ENCODE data around the gene PPP1R14D.

Gene PPP1R14D

DNA sequence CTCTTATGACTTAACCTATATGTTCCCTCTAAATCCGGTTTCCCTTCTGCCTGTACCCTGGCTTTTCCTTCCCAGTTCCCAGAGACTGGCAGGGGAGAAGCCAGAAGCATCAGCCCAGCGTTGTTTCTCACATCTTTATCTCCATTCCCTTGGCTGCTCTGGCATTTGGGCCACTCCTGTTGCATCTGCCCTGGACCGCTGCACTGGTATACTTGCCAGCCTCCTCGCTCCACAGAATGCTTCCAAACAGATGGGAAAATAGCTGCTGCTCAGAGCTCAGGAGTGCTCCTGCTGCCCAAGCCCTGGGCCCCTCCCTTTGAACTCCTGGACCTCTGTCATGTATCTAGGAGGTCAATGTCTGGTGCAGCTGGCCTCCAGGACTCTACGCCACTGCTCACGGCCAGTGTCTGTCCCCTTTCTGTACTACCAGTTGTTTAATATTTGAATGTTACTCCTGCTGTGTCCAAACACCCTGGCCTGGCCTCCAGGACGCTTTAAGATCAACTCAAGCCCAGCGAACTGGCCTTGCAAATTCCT is 22.1 kb upstream of the PPP1R14D start:
- DNase-seq = no peak

DNA sequence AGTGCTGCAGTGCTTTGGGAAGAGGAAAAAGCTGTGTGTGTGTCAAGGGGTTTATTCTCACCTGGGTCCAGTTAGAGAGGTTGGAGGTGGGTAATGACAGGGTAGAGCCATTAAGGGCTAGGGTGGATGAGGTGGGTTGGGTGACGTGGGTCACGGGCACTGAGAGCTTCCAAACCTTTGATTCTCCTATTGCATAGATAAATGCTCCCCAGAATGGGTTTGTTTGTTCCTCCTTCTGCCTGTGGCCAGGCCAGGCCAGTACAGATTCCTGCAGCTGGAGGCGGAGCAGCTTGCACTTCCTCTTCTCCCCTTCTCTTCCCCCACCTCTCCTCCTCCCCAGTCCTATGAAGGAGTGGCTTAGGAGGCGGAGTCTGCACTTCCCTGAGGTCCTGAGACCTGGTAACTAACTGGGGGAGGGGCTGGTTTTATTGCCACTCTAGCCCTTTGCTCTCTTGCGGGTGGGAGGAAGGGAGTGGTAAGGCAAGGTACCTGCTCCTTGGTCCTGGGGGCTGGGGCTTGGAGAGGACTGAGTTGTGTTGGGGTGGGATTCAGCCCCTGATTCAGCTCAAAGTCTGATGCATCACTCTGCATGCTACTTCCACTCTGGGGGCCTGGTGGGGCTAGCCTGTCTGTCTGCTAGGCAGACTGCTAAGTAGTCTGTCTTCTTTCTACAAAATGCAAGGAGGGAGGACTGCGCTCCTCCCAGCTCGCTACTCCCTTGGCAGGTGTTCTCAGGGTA is 18.9 kb upstream of the PPP1R14D start:
- DNase-seq = peak; percentile 19

DNA sequence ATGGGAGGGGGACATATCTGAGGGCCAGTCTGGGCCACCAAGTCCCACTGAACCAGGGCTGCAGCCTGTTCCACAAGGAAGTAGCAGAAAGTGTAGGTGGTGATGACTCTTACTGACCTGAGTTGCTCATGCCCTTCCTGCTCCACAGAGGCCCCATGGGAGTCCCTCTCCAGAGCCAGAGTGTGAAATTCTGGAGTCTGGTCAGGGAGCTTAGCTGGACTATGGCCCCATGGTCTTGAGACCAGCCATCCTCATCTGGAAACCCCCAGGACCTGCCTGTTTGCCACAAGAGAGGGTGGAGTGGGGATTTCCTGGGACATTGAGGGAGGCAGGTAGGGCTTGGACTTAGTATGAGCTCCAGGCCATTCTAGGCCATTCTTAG is 18.3 kb upstream of the PPP1R14D start:
- DNase-seq = no peak

DNA sequence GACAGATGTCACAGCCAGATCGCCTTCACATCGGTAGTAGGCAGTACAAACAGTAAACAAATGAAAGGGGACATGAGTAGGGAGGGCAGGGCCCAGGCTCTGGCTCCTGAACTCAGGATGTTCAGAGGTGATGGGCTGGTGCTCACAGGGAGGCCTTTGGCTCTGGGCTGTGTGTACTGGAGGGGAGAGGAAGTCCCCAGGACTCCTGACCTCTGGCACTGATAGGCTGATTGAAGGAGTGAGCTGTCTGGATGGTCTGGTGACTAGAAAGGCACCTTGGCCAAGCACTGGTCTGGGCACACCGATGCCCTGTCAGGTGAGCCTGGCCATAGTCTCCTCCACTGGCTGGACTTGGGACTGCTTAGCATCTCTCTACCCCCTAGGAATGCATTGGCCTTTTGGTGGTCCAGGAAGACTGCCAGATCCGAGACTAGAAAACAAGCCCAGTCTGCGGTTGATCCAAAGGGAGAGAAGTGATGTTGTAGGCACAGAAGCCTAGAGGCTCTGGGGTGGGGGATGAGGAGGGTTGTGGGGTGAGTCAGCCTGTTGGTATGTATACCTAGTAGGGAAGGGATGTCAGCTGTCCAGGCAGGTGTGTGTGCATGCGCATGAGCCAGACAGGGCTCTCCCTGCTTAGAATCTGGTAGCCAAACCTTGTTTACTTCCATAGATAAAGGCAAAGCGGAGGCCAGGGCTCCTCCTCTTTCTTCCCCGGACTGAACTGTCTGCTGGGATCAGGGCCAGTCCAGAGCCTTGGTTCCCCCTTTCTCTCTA is 17.2 kb upstream of the PPP1R14D start:
- DNase-seq = no peak

GRCh38 chr15:40845036-40845435 is 16.5 kb upstream of the PPP1R14D start:
- no peak for DNase-seq

- no peak for DNase-seq
These were observed 16.2 kb upstream of the PPP1R14D start for GRCh38 chr15:40844696-40845030.

- peak; percentile 68 for DNase-seq
These were observed 15.6 kb upstream of the PPP1R14D start, which contains the start of gene SPINT1 for GRCh38 chr15:40843885-40844695. Gene SPINT1, plus strand, starts transcription at chr15:40844048. Its CDS starts 507 bp downstream, at chr15:40844555.

GRCh38 chr15:40843261-40843884 is 14.9 kb upstream of the PPP1R14D start:
- no peak for DNase-seq

GRCh38 chr15:40841741-40842140 is 13.2 kb upstream of the PPP1R14D start:
- DNase-seq = no peak

DNA sequence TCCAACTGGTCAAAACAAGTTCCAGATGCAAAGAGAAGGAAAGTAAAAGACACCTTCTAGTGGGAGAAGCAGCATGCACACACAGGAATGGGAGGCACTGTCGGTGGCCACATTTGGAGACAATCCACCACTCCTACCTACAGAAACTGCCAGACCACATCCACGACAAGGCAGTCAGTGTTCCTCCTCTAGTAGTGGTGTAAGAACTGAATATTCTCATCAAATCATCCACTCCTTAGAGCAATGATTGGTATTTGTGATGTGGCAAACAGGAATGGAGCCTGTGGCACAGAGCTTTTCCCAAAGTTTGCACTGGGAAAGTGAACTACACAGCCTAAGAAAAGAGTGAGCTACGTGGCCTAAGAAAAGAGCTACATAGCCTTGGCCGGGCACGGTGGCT is 10.2 kb upstream of the PPP1R14D start:
- DNase-seq = no peak

DNA sequence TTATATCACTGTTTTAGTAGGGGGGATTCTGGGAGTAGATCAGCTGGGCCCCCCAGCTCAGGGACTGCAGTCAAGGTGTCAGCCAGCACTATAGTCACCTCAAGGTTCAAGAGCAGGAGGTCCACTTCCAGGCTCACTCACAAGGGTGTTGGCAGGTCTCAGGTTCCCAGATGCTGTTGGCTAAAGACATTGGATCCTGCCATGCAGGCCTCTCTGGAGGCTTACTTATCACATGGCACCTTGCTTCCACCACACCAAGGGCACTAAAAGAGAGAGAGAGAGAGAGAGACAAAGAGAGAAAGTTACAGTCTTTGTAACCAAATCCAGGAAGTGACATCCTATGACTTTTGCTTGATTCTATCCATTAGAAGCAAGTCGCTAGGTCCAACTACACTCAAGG is 7.5 kb upstream of the PPP1R14D start:
- no peak for DNase-seq

GRCh38 chr15:40832903-40833302 is 4.4 kb upstream of the PPP1R14D start:
- DNase-seq = no peak

DNA sequence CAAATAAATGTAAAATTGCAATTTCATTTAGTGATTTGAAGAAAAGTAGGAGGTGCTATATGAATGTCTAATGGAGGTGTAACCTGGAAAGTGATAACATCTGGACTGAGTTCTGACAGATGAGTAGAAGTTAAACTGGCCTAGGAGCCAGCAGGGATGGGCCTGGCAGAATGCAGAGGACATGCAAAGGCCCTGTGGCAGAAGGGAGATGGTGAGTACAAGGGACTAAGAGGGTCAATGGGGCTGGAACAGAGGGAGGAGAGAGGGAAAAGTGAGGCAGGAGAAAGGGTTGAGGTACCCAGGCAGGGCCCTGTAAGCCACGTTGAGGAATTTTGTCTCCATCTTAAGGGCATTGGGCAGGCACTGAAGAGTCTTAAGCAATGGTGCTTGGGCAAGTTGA is 3.4 kb upstream of the PPP1R14D start:
- no peak for DNase-seq

- peak; percentile 93 for DNase-seq
These were observed 2.4 kb upstream of the PPP1R14D start for GRCh38 chr15:40830884-40831283.

- no peak for DNase-seq
These were observed 607 bp upstream of the PPP1R14D start for GRCh38 chr15:40829115-40829514.

DNA sequence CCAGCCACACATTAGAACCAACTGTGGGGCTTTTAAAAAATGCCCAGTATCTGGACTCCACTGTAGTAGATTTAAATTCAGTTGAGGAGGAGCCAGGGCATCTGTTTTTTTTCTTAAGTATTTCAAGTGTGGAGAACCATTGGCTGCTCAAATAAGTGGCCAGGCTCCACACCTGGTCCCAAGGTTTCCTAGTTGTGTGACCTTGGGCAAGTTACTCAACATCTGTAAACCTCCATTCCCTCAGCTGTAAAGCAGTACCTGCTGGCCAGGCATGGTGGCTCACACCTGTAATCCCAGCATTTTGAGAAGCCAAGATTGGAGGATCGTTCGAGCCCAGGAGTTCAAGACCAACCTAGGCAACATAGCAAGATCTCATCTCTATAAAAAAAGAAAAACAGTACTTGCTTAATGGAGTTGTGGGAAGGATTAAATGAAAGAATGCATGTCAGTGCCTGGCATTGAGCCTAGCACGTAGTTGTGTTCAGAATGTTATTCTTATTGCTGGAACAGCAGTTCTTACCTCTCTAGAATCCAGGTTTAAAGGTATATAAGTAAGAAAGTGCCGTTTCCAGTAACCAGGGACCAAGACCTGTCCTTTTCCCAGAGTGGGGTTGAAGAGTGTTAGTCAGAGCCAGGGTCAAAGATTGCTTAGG is 2.0 kb downstream of the PPP1R14D start:
- no peak for DNase-seq

- DNase-seq = peak; percentile 15
These were observed 2.7 kb downstream of the PPP1R14D start for GRCh38 chr15:40825661-40826422.

DNA sequence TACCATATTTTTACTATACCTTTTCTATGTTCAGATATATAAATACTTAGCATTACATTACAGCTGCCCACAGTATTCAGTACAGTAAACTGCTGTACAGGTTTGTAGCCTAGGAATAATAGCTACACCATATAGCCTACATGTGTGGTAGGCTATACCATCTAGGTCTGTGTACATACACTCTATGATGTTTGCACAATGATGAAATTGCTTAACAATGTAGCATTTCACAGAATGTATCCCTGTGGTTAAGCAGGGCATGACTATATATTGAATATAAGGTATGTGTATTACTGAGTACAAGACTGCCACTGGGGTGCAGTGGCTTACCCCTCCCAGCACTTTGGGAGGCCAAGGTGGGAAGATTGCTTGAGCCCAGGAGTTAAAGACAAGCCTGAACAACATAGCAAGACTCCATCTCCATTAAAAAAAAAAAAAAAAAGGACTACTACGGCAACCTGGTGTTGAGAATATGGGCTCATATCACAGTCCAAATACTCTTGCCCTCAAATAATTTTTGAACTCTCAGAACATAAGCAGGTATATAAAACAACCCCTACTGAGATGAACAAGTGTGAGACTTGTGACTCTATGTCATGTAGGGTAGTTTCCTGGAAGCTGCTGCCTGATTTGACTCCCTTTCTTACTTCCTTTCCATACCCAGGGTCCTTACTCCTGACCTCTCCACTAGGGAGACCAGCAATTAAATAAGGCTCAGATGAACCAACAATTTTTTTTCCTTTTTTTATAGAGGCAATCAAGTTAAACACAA is 4.8 kb downstream of the PPP1R14D start:
- DNase-seq = no peak

DNA sequence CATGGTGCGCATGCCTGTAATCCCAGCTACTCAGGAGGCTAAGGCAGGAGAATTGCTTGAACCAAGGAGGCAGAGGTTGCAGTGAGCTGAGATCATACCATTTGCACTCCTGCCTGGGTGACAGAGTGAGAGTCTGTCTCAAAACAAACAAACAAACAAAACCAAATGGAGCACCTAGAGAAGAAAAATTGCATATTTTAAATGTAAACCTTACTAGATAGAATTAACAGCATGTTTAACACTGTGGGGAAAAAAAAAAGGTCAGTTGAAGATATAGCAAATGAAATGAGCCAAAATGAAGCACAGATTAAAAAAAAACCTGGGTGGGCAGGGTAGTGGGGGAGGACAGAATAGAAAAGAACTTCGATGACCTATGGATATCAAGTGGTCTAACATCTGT is 7.3 kb downstream of the PPP1R14D start:
- DNase-seq = no peak

GRCh38 chr15:40819048-40819447 is 9.5 kb downstream of the PPP1R14D start:
- no peak for DNase-seq
